Neutrophil (primary cell): ENCODE results near the gene LYVE1.

Experiments
- H3K27ac ChIP-seq: fragments of 200-600 bp; sonication (generic); 2 replicates; pipeline ENCODE4 v1.5.1; 2016; ENCODE audit warnings: mild to moderate bottlenecking, moderate library complexity
- H3K27me3 ChIP-seq: fragments of 200-600 bp; sonication (generic); 2 replicates; pipeline ENCODE4 v1.6.0; 2016; ENCODE audit warnings: mild to moderate bottlenecking
- H3K36me3 ChIP-seq: fragments of 200-600 bp; sonication (generic); 2 replicates; pipeline ENCODE4 v1.5.1; 2017
- H3K4me1 ChIP-seq, 2 experiments: fragments of 200-600 bp in 1 of 2; sonication (generic) in 1 of 2; 1 replicate in 1 of 2; 2 replicates in 1 of 2; pipeline versions ENCODE4 v1.5.1 to v1.6.1; 2013 to 2016; ENCODE audit warnings: low read depth in 1 of 2, low read length in 1 of 2, mild to moderate bottlenecking in 1 of 2, moderate library complexity in 1 of 2; ENCODE audit not compliant: control insufficient read depth in 1 of 2, insufficient read depth in 1 of 2
- H3K4me3 ChIP-seq, 2 experiments: fragments of 200-600 bp in 1 of 2; sonication (generic) in 1 of 2; 1 replicate in 1 of 2; 2 replicates in 1 of 2; pipeline ENCODE4 v1.5.1; 2013 to 2016; ENCODE audit warnings: low read depth in 1 of 2, low read length in 1 of 2, mild to moderate bottlenecking in 1 of 2, moderate library complexity in 1 of 2
- H3K9me3 ChIP-seq: fragments of 200-600 bp; sonication (generic); 2 replicates; pipeline ENCODE4 v1.5.1; 2016
- TF ChIP-seq, protein P1 (sequence below): fragments of 200-600 bp; sonication (generic); IDR thresholded peaks from 2 replicates; pipeline ENCODE4 v1.5.1; 2016; ENCODE audit warnings: antibody characterized with exemption

The LYVE1 gene

DNA sequence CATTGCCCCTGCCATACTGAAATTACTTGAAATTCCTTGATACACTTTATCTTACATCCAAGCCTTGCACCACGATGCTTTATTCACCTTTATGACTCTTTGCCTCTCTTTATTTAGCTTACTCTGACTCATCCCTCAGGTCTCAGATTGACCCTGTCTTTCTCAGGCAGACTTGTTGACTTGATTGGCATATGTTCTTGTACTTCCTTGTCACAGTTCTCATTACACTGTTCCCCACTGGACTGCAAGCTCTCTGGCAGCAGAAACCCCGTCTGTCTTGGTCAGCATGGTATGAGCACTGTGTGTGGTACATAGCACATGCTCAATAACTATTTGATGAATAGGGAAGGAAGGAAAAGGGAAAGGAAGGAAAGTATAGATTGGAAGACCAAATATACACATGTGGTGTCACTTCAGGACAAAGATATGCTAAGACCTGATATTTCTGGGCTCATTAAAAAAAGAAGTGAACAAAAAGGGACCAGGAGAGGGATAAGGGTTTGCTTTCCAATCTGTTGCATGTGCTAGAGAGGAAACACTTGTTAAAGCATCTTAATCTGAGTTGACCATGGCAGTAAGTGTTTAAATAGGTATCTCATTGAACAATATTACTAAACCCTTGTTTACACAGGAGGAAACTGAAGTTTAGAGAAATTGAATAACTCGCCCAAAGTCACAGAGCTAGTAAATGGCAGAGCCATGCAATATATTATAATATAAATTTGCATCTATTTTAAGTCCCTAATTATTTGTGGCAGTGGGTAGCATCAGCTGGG, 7.2 kb downstream of the LYVE1 start:
- no peak overlapping the region for H3K27ac ChIP-seq
- peaks cover 6 to 16% of the 10 kb centered on the region in 2 experiments for H3K4me1 ChIP-seq
- H3K27me3 ChIP-seq = no peaks in the 10 kb centered on the region
- H3K36me3 ChIP-seq = no peaks in the 10 kb centered on the region
- H3K4me3 ChIP-seq = no peak overlapping the region
- H3K9me3 ChIP-seq = no peaks in the 10 kb centered on the region
- TF ChIP-seq, protein P1, sequence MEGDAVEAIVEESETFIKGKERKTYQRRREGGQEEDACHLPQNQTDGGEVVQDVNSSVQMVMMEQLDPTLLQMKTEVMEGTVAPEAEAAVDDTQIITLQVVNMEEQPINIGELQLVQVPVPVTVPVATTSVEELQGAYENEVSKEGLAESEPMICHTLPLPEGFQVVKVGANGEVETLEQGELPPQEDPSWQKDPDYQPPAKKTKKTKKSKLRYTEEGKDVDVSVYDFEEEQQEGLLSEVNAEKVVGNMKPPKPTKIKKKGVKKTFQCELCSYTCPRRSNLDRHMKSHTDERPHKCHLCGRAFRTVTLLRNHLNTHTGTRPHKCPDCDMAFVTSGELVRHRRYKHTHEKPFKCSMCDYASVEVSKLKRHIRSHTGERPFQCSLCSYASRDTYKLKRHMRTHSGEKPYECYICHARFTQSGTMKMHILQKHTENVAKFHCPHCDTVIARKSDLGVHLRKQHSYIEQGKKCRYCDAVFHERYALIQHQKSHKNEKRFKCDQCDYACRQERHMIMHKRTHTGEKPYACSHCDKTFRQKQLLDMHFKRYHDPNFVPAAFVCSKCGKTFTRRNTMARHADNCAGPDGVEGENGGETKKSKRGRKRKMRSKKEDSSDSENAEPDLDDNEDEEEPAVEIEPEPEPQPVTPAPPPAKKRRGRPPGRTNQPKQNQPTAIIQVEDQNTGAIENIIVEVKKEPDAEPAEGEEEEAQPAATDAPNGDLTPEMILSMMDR = no peak

DNA sequence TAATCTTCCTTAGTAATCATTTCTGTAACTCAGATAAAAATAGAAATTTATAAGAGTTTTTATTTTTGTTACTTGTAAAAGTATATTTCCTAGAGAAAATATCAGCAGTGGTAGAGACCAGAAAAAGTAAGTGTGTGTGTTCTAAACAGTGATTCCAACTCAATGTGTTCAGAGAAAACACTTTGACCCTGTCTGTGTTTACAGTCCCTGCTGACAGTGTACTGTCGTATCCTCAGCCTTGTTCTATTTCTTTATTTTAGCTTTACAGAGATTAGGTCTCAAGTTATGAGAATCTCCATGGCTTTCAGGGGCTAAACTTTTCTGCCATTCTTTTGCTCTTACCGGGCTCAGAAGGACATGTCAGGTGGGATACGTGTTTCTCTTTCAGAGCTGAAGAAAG, 10.2 kb downstream of the LYVE1 start:
- Histone ChIP-seq H3K4me3 (no peak overlapping the region), H3K27ac (no peak overlapping the region), H3K36me3 (no peaks in the 10 kb centered on the region), H3K4me1 (peaks cover 0 to 8% of the 10 kb centered on the region in 2 experiments), H3K9me3 (no peaks in the 10 kb centered on the region), H3K27me3 (no peaks in the 10 kb centered on the region)
- TF ChIP-seq, protein P1 = no peak

DNA sequence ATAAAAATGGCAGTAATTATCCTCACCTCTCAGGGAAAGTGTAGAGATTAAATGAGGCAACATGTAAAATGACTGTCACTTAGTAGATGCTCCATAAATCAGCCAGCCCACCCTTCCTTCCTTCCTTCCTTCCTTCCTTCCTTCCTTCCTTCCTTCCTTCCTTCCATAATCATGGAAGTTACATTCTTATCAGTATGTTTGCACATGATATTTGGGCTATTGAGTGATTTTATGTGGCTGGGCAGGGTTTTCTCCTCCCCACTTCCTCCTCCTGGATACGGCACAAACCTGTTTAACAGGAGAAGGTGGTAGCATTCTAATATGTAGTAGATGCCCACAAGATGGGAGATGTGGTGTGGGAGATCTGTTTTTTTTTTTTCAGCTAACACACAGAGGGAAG, 11.9 kb downstream of the LYVE1 start:
- no peak overlapping the region for H3K27ac ChIP-seq
- no peaks in the 10 kb centered on the region for H3K36me3 ChIP-seq
- peaks cover 6 to 12% of the 10 kb centered on the region in 2 experiments for H3K4me1 ChIP-seq
- no peak overlapping the region for H3K4me3 ChIP-seq
- H3K27me3 ChIP-seq = no peaks in the 10 kb centered on the region
- no peaks in the 10 kb centered on the region for H3K9me3 ChIP-seq
- TF ChIP-seq, protein P1 = no peak

DNA sequence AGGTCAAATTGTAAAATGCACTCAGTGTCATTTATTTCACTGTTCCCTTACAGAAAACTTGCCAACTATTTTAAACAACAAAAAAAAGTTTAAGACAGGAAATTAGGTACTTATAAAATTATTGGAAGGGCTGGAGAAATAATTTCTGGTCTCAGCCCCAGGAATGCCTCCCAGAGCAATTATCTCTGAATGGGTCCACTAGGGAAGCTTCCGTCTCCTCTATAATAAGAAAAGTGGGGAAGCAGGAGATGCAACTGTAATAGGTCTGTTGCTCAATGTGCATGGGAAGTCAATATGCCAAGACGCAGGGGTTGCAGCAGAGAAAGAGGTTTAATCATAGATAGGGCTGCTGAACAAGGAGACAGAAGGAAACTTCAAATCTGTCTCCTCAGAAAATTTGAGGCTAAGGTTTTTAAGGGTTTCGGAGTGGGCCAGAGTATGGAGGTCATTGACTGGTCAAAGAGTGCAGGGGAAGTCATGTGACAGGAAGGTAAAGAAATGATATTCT, 16.6 kb downstream of the LYVE1 start:
- Histone ChIP-seq H3K9me3 (no peaks in the 10 kb centered on the region), H3K27ac (no peak overlapping the region), H3K4me3 (no peak overlapping the region), H3K36me3 (no peaks in the 10 kb centered on the region), H3K27me3 (no peaks in the 10 kb centered on the region), H3K4me1 (peaks cover 6 to 12% of the 10 kb centered on the region in 2 experiments)
- TF ChIP-seq, protein P1 = no peak

DNA sequence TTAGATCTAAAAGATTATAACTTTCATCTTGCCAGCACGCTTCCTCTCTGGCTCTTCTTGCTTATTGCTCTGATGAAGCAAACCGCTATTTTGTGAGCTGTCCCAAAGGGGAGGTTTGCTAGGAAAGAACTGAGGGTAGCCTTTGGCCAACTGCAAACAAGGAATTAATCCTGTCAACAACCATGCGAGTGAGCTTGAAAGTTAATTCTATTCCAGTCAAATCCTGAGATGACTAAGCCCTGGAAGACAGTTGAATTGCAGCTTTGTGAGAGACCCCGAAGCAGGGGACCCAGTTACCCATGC, 17.2 kb downstream of the LYVE1 start:
- peaks cover 5 to 6% of the 10 kb centered on the region in 2 experiments for H3K4me1 ChIP-seq
- H3K4me3 ChIP-seq = no peak overlapping the region
- no peaks in the 10 kb centered on the region for H3K27me3 ChIP-seq
- no peaks in the 10 kb centered on the region for H3K36me3 ChIP-seq
- no peaks in the 10 kb centered on the region for H3K9me3 ChIP-seq
- TF ChIP-seq, protein P1 = no peak
- H3K27ac ChIP-seq = no peak overlapping the region
